Uterus (tissue), 2 donors: ENCODE results near the gene TTC36.

Experiments
- CTCF ChIP-seq, 4 experiments: fragments of 200-600 bp in 2 of 4; fragments of 450-650 bp in 2 of 4; sonication (generic) in 2 of 4; IDR thresholded peaks; one replicate each; pipeline ENCODE4 v1.5.1; 2016 to 2019; ENCODE audit warnings: antibody characterized with exemption in 4 of 4, mild to moderate bottlenecking in 2 of 4, moderate library complexity in 1 of 4
- POLR2A ChIP-seq, 2 donors: fragments of 450-650 bp; IDR thresholded peaks; one replicate each; pipeline ENCODE4 v1.6.1; 2016; ENCODE audit warnings: antibody characterized with exemption in 2 of 2, mild to moderate bottlenecking in 1 of 2, moderate library complexity in 1 of 2

GRCh38 chr11:118526688-118527087, 586 bp upstream of the TTC36 start:
- TF ChIP-seq POLR2A (IDR thresholded peaks at IDR 0.05) (no peak), CTCF (IDR thresholded peaks at IDR 0.05) (no peak)
